Stimulated activated CD4-positive, alpha-beta T cell treated with anti-CD3 and anti-CD28 coated beads, Interleukin-15, amount 100 ng/mL, for 1 hour (primary cell): Measurements from ENCODE around the gene TEKTIP1.
"Not testable (repeated sequence)": the region's sequence is repeated elsewhere in the genome, so short reads cannot be mapped to it uniquely, and the experiment has no call there.

Source experiments
- DNase-seq, 2 donors: peaks; one replicate each; pipeline ENCODE4 v3.0.0-alpha.2; 2020; ENCODE audit warnings: low read depth in 1 of 2, low spot score in 1 of 2

Gene TEKTIP1

GRCh38 chr19:3507371-3508120 lies 31.4 kb upstream of the TEKTIP1 start:
- DNase-seq, result peak in 1 of 2 donors; percentile 38

GRCh38 chr19:3508121-3508661 lies 30.8 kb upstream of the TEKTIP1 start:
- DNase-seq, result not testable (repeated sequence)

GRCh38 chr19:3508771-3509535 lies 30.0 kb upstream of the TEKTIP1 start:
- DNase-seq, result no peak

DNA sequence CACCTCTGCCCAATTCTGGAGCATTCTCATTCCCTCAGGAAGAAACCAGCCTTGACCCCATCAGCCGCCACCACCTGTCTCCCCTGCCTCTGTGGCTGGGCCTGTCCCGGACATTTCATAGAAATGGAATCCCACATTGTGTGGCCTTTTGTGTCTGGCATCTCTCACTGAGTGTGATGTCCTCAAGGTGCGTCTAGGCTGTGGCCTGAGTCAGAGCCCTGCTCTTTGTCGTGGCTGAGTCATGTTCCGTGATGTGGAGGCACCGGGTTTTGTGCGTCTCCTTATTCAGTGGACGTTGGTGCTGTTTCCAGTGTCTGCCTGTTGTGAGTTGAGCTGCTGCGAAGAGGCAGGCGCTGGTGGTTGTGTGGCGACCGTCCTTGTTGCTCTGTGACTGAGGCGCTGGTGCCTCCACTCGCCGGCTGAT lies 29.4 kb upstream of the TEKTIP1 start:
- no peak for DNase-seq

- no peak for DNase-seq
These were observed 28.2 kb upstream of the TEKTIP1 start for GRCh38 chr19:3510727-3511126.

GRCh38 chr19:3511506-3512251 lies 27.3 kb upstream of the TEKTIP1 start:
- no peak for DNase-seq

DNA sequence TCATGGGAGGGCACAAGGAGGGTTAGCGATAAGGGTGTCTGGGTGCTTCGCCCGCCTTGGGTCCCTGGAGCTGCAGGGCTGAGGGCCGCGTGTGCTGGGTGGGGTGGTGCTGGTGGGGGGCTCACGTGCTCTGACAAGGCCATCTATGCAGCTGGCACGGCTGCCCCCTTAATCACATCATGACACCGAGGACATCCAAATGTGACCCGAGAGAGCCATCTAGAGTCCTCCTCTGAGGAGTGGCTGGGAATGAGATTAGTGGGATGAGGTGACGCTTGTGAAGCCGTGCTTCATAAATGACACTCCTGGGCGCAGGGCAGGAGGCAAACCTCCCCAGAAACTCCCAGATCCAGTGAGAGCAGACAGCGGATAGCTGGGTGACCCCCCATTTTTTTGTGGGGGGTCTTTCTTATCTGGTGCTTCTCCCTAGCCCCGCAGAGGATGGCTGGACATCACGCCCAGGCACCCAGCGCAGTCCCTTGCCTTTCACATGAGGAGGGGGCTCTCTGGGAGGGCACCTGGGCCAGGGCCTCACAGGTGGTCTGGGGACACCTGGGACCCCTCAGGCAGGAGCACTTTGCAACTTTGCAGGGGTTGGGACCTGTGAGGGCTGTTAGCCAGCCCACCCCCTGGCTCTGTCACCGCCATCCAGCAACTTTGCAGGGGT lies 26.3 kb upstream of the TEKTIP1 start:
- no peak for DNase-seq

- no peak for DNase-seq
These were observed 25.5 kb upstream of the TEKTIP1 start for GRCh38 chr19:3513229-3514140.

DNA sequence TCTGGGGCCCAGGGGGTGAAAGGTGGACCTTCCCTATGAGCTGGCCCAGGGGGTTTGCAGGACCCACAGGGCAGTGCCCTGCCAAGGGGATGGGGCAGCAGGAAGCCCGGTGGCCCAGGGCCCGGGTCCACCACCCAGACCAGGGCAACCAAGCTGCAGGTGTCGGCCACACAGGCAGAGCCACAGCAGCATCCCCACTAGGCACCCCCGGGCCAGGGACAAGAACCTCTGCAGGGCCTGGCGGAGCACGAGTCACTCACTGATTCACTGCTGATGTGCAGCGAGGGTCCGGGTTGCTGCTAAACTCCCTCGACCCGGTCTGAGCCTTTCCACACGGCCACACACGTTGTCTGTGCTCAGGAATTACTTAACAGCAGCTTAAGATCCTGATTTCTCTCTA lies 24.0 kb upstream of the TEKTIP1 start:
- no peak for DNase-seq

GRCh38 chr19:3515891-3516422 lies 23.0 kb upstream of the TEKTIP1 start:
- DNase-seq, result no peak

GRCh38 chr19:3516675-3517207 lies 22.2 kb upstream of the TEKTIP1 start:
- no peak for DNase-seq

- DNase-seq, result no peak
These were observed 21.3 kb upstream of the TEKTIP1 start for GRCh38 chr19:3517638-3518037.

GRCh38 chr19:3518255-3518654 lies 20.7 kb upstream of the TEKTIP1 start:
- no peak for DNase-seq

- DNase-seq, result no peak
These were observed 20.3 kb upstream of the TEKTIP1 start for GRCh38 chr19:3518659-3519058.

GRCh38 chr19:3519126-3519525 lies 19.8 kb upstream of the TEKTIP1 start:
- no peak for DNase-seq

GRCh38 chr19:3520166-3521103 lies 18.5 kb upstream of the TEKTIP1 start:
- DNase-seq, result no peak

DNA sequence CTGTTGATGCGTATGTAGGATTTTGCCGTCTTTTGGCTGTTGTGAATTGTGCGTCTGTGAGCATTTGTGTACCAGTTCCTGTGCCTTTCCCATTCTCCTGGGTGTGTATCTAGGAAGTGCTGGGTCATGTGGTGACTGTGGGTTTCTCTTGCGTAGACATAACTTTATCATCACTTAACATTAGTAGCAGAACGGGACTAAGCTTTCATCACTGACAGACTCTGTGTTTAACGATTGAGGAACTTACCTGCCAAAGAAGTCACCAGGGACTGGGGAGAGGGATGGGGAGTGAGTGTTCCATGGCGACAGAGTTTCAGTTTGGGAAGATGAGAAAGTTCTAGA lies 17.9 kb upstream of the TEKTIP1 start:
- DNase-seq, result no peak
